GM21526 (cell line): ENCODE data around the gene EIF2B2.

Experiments
- ATAC-seq: cut with Tn5 transposase; IDR thresholded peaks from one replicate; pipeline ENCODE4 v1.9.1; 2021; ENCODE audit warnings: moderate library complexity; ENCODE audit not compliant: unreplicated experiment, low FRiP score

EIF2B2 gene

GRCh38 chr14:74973905-74974363, 28.8 kb upstream of the EIF2B2 start:
- no peak for ATAC-seq

DNA sequence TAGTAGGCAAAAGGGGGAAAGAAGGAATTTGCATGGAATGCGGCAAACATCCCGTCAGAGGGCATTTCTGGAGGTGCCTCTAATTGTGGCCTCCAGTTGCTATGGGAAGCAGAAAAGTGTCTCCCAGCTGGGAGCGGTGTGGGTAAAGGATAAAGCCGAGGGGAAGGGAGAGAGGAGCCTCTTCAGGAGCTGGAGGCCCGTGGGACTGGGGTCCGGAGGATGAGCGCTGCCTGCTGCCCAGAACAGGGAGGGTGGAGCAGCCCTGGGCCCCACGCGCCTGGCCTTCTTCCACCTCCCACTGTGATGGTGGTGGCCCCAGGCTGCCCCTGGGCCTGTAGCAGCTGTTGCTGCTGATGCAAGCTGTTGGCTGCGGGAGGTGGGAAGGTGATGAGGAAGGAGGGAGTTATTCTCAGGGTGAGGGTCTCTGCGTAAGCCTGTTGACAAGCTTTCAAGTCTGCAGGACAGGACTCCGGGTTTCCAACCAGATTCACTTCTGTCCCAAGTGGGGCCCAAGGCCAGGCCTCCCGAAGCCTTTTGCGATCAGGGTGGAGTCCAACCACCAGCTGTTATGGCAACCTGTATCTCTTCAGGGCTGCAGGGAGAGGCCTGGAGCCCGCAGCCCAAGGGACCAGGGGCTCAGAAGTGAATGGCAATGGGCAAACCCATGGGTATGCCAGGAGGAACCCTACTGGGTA, 28.2 kb upstream of the EIF2B2 start:
- ATAC-seq, result no peak

- ATAC-seq, result no peak
Measured at GRCh38 chr14:74975059-74975810, 27.5 kb upstream of the EIF2B2 start.

DNA sequence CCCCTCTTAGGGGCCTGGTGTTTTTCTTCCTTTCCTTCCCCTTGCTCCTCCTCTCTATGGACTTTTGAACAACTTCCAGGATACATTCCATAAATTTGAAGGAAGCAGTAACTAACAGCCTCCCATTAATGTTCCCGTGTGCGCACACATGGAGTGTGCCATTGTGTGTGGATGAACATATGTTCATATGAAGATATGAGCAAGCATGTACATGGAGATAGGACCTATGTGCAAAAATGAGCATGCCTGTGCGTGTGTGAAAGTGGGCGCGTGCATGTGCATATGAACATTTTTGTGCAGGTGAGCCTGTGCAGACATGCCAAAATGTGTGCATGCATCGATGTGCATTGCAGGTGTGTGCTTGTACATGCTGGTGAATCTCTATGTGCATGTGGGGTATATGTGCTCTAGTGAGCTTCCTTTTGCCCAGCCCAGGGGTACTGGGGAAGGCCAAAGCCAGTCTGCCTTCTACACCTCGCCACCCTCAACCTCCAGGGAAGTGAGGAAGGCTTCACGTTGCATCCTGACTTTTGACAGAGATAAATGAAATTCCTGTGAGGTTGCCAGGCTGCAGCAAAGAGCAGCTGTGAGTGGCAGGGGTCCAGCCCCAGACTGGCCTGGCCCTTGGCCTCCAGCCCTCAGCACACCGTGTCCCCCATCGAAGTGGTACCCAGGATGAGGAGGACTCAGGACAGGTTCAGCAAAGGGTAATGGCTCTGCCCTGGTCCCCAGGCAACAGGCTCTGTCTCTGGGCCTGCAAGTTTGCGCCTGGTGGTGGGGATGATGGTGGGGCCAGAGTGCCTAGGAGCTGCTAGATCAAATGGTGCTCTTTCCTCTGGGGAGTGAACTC, 26.2 kb upstream of the EIF2B2 start:
- no peak for ATAC-seq

- no peak for ATAC-seq
Measured at GRCh38 chr14:74977164-74977900, 25.4 kb upstream of the EIF2B2 start.

- ATAC-seq, result no peak
Measured at GRCh38 chr14:74977901-74978385, 24.8 kb upstream of the EIF2B2 start.

DNA sequence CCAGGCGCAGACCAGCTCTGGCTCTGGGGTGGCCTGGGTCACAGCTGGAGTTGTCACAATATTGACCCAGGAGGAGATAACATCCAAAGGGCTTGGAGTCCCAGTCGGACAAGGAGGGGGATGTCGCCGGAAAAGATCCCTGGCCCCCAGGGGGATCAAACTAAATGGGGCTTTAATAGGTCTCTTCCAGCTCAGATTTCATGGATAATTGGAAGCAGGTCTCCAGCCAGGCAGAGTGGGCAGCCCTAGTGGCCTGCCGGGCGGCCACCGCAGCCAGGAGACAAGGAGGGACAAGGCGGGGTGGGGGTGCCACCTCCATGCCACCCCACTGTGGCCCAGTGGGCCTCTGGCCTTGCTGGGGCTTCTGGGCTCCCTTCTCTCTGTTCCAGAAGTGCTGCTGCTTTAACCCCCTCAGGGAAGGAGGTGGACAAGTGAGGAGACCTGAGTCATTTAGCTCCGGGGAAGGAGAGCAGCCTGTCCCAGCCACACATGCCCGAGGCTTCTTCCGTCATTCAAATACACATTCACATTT, 24.2 kb upstream of the EIF2B2 start:
- no peak for ATAC-seq

GRCh38 chr14:74979029-74979428, 23.7 kb upstream of the EIF2B2 start:
- no peak for ATAC-seq

DNA sequence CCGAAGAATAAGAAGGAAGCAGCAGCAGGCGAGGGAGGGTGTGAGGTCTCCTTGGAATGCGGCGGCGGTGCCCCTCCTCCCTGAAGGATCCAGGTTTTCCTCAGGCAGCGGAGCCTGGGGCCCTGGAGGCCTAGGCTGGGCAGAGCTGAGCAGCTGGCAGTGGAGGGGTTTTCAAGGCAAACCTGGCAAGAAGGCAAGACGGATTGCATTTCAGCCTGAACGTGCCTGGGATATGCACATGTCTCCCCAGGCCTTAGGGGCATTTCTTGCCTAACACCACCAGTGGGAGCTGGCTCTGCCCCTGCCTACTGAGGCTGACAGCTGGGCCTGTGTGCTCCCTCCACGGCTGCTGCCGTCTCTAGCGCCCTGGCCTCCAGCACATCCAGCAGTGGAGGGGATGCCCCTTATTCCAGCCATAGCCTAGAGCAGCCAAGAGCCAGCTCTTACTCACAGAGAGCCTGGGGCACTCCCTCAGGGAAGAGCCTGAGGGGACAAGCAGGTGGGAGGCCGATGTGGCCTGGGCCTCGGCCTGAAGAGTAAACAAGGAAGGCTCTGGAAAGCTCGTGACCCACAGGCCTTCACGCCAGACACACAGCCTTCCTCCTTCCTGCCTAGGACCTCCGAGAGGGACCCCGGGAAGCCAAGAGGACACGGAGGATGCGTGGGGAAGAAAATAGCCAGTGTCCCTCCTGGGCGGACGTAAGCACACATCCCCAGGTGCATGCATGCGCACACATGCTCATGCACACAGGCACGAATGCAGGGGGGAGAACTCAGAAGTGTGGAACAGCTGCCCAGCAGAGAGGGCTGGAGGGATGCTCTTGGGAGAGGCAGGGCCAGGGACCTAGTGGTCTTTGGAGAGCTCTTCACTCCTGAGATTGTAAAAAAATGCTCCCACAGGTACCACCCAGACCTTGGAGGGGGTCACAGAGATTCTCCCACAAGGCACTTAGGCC, 23.0 kb upstream of the EIF2B2 start:
- ATAC-seq, result no peak

GRCh38 chr14:74980398-74980730, 22.4 kb upstream of the EIF2B2 start:
- ATAC-seq, result no peak

DNA sequence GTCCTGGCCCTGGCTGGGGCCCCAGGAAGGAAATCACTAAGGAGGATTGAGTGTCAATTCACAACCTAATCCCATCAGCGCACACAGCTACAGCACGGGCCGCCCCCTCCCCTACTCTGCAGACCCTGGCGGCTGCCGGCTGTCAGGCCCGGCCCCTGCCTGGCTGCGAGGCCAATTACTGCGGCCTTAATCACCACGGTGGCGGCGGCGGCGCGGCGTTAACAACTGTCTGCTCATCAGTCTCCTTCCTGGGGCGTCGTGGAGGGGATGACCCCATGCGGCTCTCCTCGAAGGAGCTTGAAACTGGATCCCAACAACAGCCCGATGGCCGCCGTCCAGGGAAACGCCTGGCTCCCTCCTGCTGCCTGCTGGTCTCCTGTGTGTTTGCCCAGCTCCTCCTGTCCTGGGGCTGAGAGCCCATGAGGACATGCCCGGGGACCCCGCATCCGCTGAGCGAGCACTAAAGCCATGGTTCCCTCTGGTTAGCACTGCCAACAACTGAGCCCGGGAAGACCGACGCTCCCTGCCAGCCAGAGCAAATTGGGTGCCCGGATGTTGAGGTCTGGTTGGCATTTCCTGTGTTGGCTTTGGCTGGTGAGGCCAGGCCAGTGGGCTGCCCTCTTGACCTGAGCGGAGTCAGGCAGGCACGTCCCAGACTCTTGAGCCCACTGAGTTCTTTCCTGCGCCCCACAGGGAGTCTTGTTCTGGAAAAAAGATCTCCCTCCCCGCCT, 21.8 kb upstream of the EIF2B2 start:
- ATAC-seq, result no peak

DNA sequence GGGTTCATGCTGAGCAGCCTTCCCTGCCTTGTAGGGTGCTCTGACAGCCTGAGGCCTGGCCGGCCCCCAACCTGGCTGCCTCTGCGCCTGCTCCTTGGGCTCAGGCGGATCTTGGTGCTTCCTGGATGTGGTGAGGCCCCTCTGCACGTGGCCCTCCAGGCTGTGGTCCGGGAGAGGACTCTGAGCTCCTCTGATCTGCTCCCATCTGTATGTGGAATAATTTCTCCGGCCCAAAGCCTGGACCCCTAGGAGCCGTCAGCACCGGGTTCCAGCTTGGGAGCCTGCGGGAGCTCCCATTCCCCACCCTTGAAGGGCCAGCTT, 21.3 kb upstream of the EIF2B2 start:
- ATAC-seq, result no peak

DNA sequence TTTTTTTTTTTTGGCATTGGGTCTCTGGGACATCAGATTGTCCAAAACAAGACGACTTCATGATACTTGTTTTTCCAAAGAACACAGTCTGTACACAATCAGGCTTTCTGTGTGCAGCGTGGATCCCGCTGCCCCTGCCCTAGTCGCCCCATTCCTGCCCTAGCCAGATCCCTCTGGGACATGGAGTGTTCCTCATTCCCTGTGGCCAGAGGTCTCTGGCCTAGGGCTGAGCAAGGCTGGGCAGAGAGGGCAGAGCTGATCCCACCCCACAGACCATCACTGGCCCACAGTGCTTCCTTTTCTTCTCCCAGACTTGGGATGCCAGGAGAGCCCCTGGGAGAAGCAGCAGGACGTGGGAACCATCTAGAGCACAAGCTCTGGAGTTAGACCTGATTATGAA, 20.9 kb upstream of the EIF2B2 start:
- ATAC-seq, result no peak

GRCh38 chr14:74982661-74983060, 20.1 kb upstream of the EIF2B2 start:
- ATAC-seq, result no peak

GRCh38 chr14:74983343-74983742, 19.4 kb upstream of the EIF2B2 start:
- no peak for ATAC-seq

GRCh38 chr14:74984236-74985027, 18.3 kb upstream of the EIF2B2 start:
- no peak for ATAC-seq

GRCh38 chr14:74985028-74985310, 17.8 kb upstream of the EIF2B2 start:
- no peak for ATAC-seq

GRCh38 chr14:74985806-74986205, 16.9 kb upstream of the EIF2B2 start:
- ATAC-seq, result no peak
